Testis (tissue), 5 donors: ENCODE data around the gene C12orf42. TPM values are rescaled to one million over a fixed set of nuclear protein-coding genes. Genes with fewer than 3 reads are reported as not detected.

Experiments used
- DNase-seq: peaks from one replicate; pipeline ENCODE4 v3.0.0-alpha.2; 2019
- H3K27ac ChIP-seq, 2 donors: fragments of 200-600 bp; sonication (generic); one replicate each; pipeline ENCODE4 v1.5.1; 2019
- H3K27me3 ChIP-seq: fragments of 200-600 bp; sonication (generic); one replicate; pipeline ENCODE4 v1.5.1; 2019
- H3K36me3 ChIP-seq: fragments of 200-600 bp; sonication (generic); one replicate; pipeline ENCODE4 v1.5.1; 2017; ENCODE audit warnings: low read depth; ENCODE audit errors: missing control alignments
- H3K4me1 ChIP-seq: fragments of 200-600 bp; sonication (generic); one replicate; pipeline ENCODE4 v1.5.1; 2019
- H3K4me3 ChIP-seq, 2 donors: fragments of 200-600 bp; sonication (generic); one replicate each; pipeline ENCODE4 v1.5.1; 2017 to 2019
- H3K9me3 ChIP-seq: fragments of 200-600 bp; sonication (generic); one replicate; pipeline ENCODE4 v1.5.1; 2017
- CTCF ChIP-seq, 3 experiments: fragments of 450-650 bp in 2 of 3; fragments of 200-600 bp in 1 of 3; sonication (generic) in 1 of 3; IDR thresholded peaks; one replicate each; pipeline ENCODE4 v1.5.1; 2016 to 2019; ENCODE audit warnings: antibody characterized with exemption in 3 of 3, mild to moderate bottlenecking in 2 of 3, moderate library complexity in 1 of 3
- POLR2A ChIP-seq: fragments of 450-650 bp; IDR thresholded peaks from one replicate; pipeline ENCODE4 v1.6.1; 2017; ENCODE audit warnings: antibody characterized with exemption, mild to moderate bottlenecking, moderate library complexity
- WGBS, 2 donors: methylation state at CpG; one replicate each; pipeline ENCODE4 v1.1.5; 2018; 5-methylcytosine and 5-hydroxymethylcytosine counted together
- intact Hi-C: fragments of 100-400 bp; cut with DNase I; formaldehyde crosslinking; loops from one replicate; pipeline ENCODE4 v1.15.1; 2023; ENCODE audit warnings: low total_unique reads
- long read RNA-seq, 2 donors: transcript quantifications; one replicate each; lab custom pipeline, GENCODE V29; 2026
- polyA plus RNA-seq: library from polyadenylated mRNA; stranded (reverse); fragments of 350-450 nt; fragmentation: Illumina TruSeq; extraction: RNeasy Lipid Tissue Mini Kit (QIAGEN cat#74804); gene quantifications from one replicate; pipeline ENCODE4 v1.2.3, GENCODE V29; 2014; ENCODE audit warnings: low read depth, low replicate concordance; ENCODE audit not compliant: insufficient read depth
- total RNA-seq, 2 donors: library from RNA; depleted of rRNA; stranded (reverse); fragments of >200 nt; gene quantifications; one replicate each; pipeline ENCODE4 v1.2.3, GENCODE V29; 2016

The C12orf42 gene
- total RNA-seq (10 to 100 TPM; 22.5 to 57.9 TPM), polyA plus RNA-seq (46.8 TPM)
- long read RNA-seq, donor 1 = 0 reads
- long read RNA-seq, donor 2 = 0 reads

DNA sequence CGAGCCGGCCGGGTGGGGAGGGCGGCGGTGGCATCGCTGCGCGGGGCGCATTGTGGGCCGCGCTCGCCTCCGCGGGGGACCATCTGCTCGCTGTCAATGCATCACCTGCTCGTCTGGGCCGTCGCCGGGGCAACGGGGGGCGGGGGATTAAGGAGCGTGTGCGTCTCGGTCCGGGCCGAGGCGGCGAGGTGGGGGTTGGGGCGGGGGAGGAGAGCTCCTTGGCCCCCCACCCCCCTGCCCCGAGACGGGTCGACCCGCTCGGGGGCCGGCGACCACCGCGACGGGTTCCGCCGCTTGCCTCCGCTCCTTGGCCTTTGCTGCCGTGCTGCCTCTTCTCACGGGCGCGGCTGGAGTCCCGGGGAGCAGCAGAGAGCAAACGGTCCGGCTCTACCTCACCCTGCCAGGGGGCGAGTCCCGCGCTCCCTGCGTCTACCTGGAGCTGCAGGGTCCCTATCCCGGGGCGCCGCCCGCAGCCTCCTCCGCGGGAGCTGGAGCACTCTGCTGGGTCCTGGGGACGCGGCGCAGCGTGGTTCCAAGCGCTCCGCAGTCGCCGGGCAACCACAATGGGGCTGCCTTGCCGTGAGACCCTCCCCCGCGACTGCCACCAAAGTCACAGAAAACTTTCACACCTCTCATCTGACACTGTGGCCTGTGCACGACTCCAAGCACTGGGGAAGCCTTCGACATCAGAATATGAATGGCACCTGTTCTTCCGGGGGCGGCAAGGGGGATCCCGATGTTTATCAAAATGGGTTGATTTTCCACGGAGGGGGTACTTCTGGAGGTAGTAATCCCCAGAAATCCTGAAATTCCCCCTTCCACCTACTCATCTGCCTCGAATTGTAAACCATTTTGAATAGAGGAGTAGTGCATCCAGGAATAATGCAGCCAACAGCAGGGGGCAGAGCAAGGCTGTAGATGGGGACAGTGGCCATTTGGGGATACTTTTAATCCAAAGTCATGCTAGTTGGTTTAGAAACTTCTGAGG, at the start of gene C12orf42:
C12orf42 (minus strand) TSS at position 500 of the 988 bp plus-strand sequence. CDS start 17,542 bp downstream, outside the sequence.
- no peaks in the 10 kb centered on the region for H3K36me3 ChIP-seq
- H3K27ac ChIP-seq = no peak within 1 kb of the TSS
- 1 to 2% methylated on average over 9 to 70 of the region's 77 CpGs for WGBS, 2 donors
- no peak for TF ChIP-seq POLR2A
- peak in 2 of 3 experiments; percentile 25 to 41 for TF ChIP-seq CTCF (IDR thresholded peaks at IDR 0.05)
- intact Hi-C loops = no loop called here
- H3K4me1 ChIP-seq = peaks cover 4% of the 10 kb centered on the region
- H3K9me3 ChIP-seq = no peaks in the 10 kb centered on the region
- H3K4me3 ChIP-seq = peak within 1 kb of the TSS; percentile 48 to 56
- DNase-seq = peak; percentile 69
- no peaks in the 10 kb centered on the region for H3K27me3 ChIP-seq

- WGBS, 2 donors = 86 to 91% methylated on average over 3 of the region's 3 CpGs
- no peak overlapping the region for H3K4me3 ChIP-seq
- H3K4me1 ChIP-seq = no peaks in the 10 kb centered on the region
- H3K27me3 ChIP-seq = no peaks in the 10 kb centered on the region
- H3K9me3 ChIP-seq = no peaks in the 10 kb centered on the region
- H3K27ac ChIP-seq = no peak overlapping the region
- DNase-seq = no peak
- intact Hi-C loops = no loop called here
- H3K36me3 ChIP-seq = no peaks in the 10 kb centered on the region
- no peak for TF ChIP-seq CTCF (IDR thresholded peaks at IDR 0.05)
- no peak for TF ChIP-seq POLR2A
Observed at GRCh38 chr12:103542078-103542477, 46.3 kb upstream of the C12orf42 start.

DNA sequence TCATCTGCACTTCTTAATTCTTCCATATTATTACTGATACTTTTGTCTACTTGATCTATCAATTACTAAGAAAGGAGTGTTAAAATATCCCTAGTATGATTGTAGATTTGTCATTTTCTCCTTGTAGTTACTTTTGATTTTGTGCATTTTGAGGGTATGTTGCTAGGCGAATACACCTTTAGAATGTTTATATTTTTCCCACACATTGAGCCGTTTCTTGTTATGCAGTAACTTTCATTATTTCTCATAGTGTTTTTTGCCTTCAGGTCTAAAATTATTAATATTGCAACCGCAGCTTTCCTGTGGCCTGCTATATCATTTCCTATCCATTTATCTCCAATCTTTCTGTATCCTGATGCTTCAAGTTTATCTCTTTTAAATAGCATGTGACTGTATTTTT, 44.6 kb upstream of the C12orf42 start:
- H3K9me3 ChIP-seq = no peaks in the 10 kb centered on the region
- no peaks in the 10 kb centered on the region for H3K27me3 ChIP-seq
- H3K4me1 ChIP-seq = no peaks in the 10 kb centered on the region
- H3K4me3 ChIP-seq = no peak overlapping the region
- WGBS, 2 donors = 68 to 86% methylated on average over 3 of the region's 3 CpGs
- TF ChIP-seq POLR2A = no peak
- no peak for TF ChIP-seq CTCF (IDR thresholded peaks at IDR 0.05)
- no peaks in the 10 kb centered on the region for H3K36me3 ChIP-seq
- no peak overlapping the region for H3K27ac ChIP-seq
- no peak for DNase-seq
- intact Hi-C loops = no loop called here

GRCh38 chr12:103538397-103538796, 42.6 kb upstream of the C12orf42 start:
- Histone ChIP-seq H3K4me3 (no peak overlapping the region), H3K9me3 (no peaks in the 10 kb centered on the region), H3K36me3 (no peaks in the 10 kb centered on the region), H3K27ac (no peak overlapping the region), H3K27me3 (no peaks in the 10 kb centered on the region), H3K4me1 (no peaks in the 10 kb centered on the region)
- no peak for TF ChIP-seq CTCF (IDR thresholded peaks at IDR 0.05)
- TF ChIP-seq POLR2A = no peak
- intact Hi-C loops = no loop called here
- WGBS, 2 donors = 65 to 68% methylated on average over 1 of the region's 1 CpG
- no peak for DNase-seq
